Parathyroid adenoma (tissue), 2 donors: ENCODE measurements around the gene LHX1.

Source experiments
- H2AFZ ChIP-seq: fragments of 300-600 bp; sonication (generic); one replicate; pipeline ENCODE4 v1.7.0; 2017; ENCODE audit warnings: antibody characterized with exemption, mild to moderate bottlenecking
- H3K27ac ChIP-seq: fragments of 300-600 bp; sonication (generic); one replicate; pipeline ENCODE4 v1.7.0; 2017
- H3K27me3 ChIP-seq: fragments of 300-600 bp; sonication (generic); one replicate; pipeline ENCODE4 v1.7.0; 2017; ENCODE audit warnings: low read length; ENCODE audit not compliant: control insufficient read depth, insufficient read depth
- H3K36me3 ChIP-seq: fragments of 300-600 bp; sonication (generic); one replicate; pipeline ENCODE4 v1.7.0; 2017; ENCODE audit warnings: low read length; ENCODE audit not compliant: control insufficient read depth, insufficient read depth
- H3K4me1 ChIP-seq: fragments of 300-600 bp; sonication (generic); one replicate; pipeline ENCODE4 v1.7.0; 2017; ENCODE audit warnings: control low read depth
- H3K4me2 ChIP-seq: fragments of 300-600 bp; sonication (generic); one replicate; pipeline ENCODE4 v1.7.0; 2017; ENCODE audit warnings: low read length
- H3K4me3 ChIP-seq: fragments of 300-600 bp; sonication (generic); one replicate; pipeline ENCODE4 v1.7.0; 2017; ENCODE audit warnings: low read depth, low read length
- H3K79me2 ChIP-seq: fragments of 300-600 bp; sonication (generic); one replicate; pipeline ENCODE4 v1.7.0; 2017; ENCODE audit warnings: control low read depth
- H3K9ac ChIP-seq: fragments of 300-600 bp; sonication (generic); one replicate; pipeline ENCODE4 v1.7.0; 2017; ENCODE audit warnings: mild to moderate bottlenecking
- H3K9me3 ChIP-seq: fragments of 300-600 bp; sonication (generic); one replicate; pipeline ENCODE4 v1.7.0; 2017; ENCODE audit warnings: low read length; ENCODE audit not compliant: control insufficient read depth
- TF ChIP-seq, protein P1 (sequence below): fragments of 300-600 bp; sonication (generic); IDR thresholded peaks from one replicate; pipeline ENCODE4 v1.7.0; 2017; ENCODE audit warnings: antibody characterized with exemption, mild to moderate bottlenecking
- donor health status: primary hyperparathyroidism.

LHX1 gene

DNA sequence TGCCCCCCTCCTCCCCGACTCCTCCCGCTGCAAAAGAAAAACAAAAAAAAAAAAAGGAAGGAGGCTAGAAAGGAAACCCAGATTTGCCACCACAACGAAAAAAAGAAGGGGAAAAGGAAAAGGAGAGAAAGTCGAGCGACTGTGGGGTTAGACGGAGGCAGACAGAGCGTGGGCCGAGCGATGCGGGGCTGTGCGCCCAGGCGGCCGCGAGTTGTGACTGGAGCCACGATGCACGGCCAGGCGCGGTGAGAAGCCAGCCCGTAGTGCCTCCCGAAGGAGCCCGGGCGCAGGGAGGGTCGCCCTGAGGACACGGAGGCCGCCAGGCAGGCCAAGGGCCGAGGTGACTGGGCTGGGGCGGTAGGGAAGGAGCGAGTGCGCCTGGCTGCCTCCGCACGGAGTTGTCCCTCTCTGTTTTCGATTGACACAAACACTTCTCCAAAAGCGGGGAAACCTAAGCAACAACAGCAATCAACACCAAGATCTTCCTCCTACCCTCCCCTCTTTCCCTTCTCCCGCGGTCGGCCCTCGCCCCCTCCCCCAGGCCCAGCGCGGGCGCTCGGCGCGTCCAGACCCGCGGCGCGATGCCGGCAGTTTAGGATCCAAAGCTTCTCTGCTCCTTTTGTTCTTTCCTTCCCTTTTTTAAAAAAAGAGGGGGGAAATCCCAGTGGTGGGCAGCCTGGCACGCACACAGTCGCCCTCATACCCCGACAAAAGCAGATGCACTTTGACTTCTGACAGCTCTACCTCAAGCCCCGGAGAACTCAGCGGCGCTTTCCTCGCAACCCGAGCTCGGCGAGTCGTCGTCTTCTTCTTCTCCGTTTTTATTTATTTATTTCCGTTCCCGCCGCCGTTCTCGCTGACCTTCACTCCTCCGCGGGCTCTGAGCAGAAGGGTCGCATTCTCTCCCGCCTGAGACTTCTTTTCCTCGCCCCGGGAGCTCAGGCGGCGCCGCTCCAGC lies at the start of gene LHX1:
Gene LHX1 (plus strand): TSS at position 475 of the 958 bp plus-strand sequence. CDS start 723 bp downstream, outside the sequence.
- H3K79me2 ChIP-seq: no peaks in the 10 kb centered on the region
- TF ChIP-seq, protein P1, sequence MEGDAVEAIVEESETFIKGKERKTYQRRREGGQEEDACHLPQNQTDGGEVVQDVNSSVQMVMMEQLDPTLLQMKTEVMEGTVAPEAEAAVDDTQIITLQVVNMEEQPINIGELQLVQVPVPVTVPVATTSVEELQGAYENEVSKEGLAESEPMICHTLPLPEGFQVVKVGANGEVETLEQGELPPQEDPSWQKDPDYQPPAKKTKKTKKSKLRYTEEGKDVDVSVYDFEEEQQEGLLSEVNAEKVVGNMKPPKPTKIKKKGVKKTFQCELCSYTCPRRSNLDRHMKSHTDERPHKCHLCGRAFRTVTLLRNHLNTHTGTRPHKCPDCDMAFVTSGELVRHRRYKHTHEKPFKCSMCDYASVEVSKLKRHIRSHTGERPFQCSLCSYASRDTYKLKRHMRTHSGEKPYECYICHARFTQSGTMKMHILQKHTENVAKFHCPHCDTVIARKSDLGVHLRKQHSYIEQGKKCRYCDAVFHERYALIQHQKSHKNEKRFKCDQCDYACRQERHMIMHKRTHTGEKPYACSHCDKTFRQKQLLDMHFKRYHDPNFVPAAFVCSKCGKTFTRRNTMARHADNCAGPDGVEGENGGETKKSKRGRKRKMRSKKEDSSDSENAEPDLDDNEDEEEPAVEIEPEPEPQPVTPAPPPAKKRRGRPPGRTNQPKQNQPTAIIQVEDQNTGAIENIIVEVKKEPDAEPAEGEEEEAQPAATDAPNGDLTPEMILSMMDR: no peak
- no peaks in the 10 kb centered on the region for H3K9me3 ChIP-seq
- peak within 1 kb of the TSS; percentile 15 for H3K4me2 ChIP-seq
- H3K9ac ChIP-seq: no peak within 1 kb of the TSS
- H3K27ac ChIP-seq: no peak within 1 kb of the TSS
- H3K4me1 ChIP-seq: no peaks in the 10 kb centered on the region
- H3K36me3 ChIP-seq: no peaks in the 10 kb centered on the region
- H3K27me3 ChIP-seq: peaks cover 59% of the 10 kb centered on the region
- no peak within 1 kb of the TSS for H3K4me3 ChIP-seq
- H2AFZ ChIP-seq: no peak within 1 kb of the TSS

DNA sequence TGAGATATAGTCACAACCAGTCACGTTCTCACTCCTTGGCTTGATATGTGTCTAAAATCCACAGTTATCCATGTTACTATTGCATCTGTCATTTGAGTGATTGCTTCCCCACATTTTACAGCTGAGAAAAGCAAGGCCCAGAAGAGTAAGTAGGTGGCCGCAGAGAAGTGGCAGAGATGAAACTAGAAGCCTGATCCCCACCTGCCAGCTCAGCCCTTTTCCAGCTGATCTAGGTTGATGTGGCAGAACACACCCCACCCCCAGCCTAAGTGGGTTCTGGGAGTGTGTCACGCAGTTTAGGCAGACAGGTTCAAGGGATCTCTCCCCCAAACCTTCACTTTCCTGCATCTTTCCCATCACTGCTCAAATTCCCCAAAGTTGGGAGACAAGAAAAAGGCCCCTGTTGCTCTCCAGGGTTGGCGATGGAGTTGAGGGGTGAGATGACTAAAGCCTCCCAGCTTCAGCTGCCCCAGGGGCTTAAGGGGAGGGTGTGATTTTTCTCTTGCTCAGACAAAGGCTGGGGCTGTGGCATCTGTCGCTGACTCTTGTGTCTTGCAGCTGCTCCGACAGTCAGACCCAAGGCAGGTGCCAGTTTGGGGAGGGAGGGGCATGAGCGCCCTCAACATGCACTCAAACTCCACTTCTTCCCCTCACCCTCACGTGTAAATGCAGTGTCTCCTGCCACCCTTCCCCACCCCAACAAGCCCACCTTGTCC lies 48.9 kb upstream of the LHX1 start:
- Histone ChIP-seq H2AFZ (no peak overlapping the region), H3K36me3 (no peaks in the 10 kb centered on the region), H3K4me2 (no peak overlapping the region), H3K27me3 (no peaks in the 10 kb centered on the region), H3K79me2 (no peaks in the 10 kb centered on the region), H3K4me1 (no peaks in the 10 kb centered on the region), H3K9ac (no peak overlapping the region), H3K27ac (no peak overlapping the region), H3K9me3 (no peaks in the 10 kb centered on the region), H3K4me3 (no peak overlapping the region)
- TF ChIP-seq, protein P1: no peak

DNA sequence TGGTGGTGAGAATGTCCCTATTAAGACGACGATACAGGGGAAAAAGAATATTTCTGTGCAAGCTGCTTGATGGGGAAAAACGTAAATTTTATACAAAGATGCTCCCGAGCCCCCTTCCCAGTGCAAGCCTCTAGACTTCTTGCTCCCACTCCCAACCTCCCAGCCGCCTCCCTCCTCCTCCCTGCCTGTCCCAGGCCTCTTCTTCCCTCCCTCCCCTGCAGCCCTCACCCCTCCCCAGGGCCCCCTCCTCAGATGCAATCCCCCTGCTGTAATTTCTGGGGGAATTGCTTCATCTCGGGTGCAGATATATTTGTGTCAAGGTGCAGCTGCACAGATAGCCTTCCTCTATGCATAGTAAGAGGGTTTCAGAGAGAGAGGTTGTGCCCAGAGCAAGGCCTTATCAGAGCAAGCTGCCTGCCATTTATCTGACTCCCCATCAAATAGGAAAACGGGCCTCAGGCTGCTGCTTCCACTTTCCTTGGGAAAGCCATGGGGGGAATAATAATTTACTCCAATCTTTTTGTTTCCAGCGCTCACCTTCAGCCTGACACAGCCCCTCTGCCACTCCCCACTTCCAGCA lies 47.4 kb upstream of the LHX1 start:
- no peak overlapping the region for H2AFZ ChIP-seq

DNA sequence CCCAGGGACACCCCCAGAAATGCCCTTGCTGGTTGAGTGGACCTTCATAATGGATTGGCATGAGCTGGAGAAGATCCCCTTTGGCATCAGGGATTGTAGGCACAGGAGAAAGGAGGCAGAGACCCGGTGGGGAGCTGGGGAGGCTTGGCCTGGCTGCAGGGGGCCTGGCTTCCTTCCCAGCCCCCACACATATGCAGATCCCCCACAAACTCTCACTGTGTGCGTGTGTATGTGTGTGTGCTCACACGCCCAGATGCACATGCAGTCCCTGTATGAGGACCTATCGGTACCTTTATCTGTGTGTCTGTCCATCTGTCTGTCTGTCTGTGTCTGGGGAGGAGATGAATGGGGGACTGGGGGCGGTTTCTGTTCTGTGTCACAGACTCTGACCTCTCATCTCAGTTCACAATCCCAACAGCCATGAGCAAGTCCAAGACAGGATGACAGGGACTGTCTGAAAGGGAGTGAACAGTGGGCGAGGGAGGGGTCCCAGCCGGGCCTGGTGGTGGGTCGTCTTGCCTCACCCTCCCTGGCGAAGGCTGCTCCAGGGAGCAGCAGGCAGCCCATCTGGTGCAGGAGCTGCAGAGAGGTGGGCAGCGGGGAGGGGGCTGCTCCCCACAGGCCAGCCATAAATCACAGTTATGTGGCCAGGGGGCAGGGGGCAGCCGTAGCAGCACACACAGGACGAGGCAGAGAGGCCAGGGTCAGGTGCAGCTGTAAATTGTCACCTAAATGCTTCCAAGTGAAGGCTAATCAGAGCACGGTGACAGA lies 46.7 kb upstream of the LHX1 start:
- TF ChIP-seq, protein P1: no peak
- Histone ChIP-seq H3K27me3 (no peaks in the 10 kb centered on the region), H3K9me3 (no peaks in the 10 kb centered on the region)

More for the DNA sequence above, 47.4 kb upstream of the LHX1 start:
- Histone ChIP-seq H3K27me3 (no peaks in the 10 kb centered on the region), H3K27ac (no peak overlapping the region), H3K9ac (no peak overlapping the region), H3K4me2 (no peak overlapping the region), H3K36me3 (no peaks in the 10 kb centered on the region), H3K9me3 (no peaks in the 10 kb centered on the region), H3K4me1 (no peaks in the 10 kb centered on the region), H3K4me3 (no peak overlapping the region), H3K79me2 (no peaks in the 10 kb centered on the region)
- TF ChIP-seq, protein P1: no peak

More for the DNA sequence above, 46.7 kb upstream of the LHX1 start:
- no peak overlapping the region for H3K4me3 ChIP-seq
- H2AFZ ChIP-seq: no peak overlapping the region
- H3K27ac ChIP-seq: no peak overlapping the region
- no peaks in the 10 kb centered on the region for H3K36me3 ChIP-seq
- H3K4me1 ChIP-seq: no peaks in the 10 kb centered on the region
- no peaks in the 10 kb centered on the region for H3K79me2 ChIP-seq
- no peak overlapping the region for H3K9ac ChIP-seq
- H3K4me2 ChIP-seq: no peak overlapping the region
